ENCODE measurements around the gene PPDPF. TPM values are rescaled to one million over a fixed set of nuclear protein-coding genes. Genes with fewer than 3 reads are reported as not detected.

The PPDPF gene
- total and polyA plus RNA-seq, 2 of the 8 experiments (the other 6 are each of a cell fraction or from before 2014, with no cell fraction given): 30.5 to 138 TPM

GRCh38 chr20:63475209-63475608 lies 45.4 kb upstream of the PPDPF start:
- Histone ChIP-seq H3K56ac (replicated peaks; ENCODE audit: insufficient read length, low read depth, low read length) (no peak overlapping the region), H2AK5ac (ENCODE audit: low read depth, low read length) (no peak overlapping the region), H3K79me1 (ENCODE audit: low read depth, low read length) (peaks cover under 1% of the 10 kb centered on the region; the same call in 1 of the 2 replicates), H3K9ac (replicated peaks in 1 of 4; ENCODE audit: extremely low read depth in 1 of 4, low read depth in 3 of 4, low read length in 3 of 4) (no peak overlapping the region), H2BK15ac (ENCODE audit: low read length) (no peak overlapping the region), H2BK20ac (ENCODE audit: low read length) (no peak overlapping the region), H3K23ac (ENCODE audit: insufficient read length) (no peak overlapping the region), H3K9me3 (ENCODE audit: insufficient read depth in 2 of 2, low read depth in 1 of 2, low read length in 1 of 2) (no peaks in the 10 kb centered on the region), H3K4me2 (ENCODE audit: insufficient read depth in 1 of 2, low read depth in 2 of 2, low read length in 2 of 2) (no peak overlapping the region), H4K5ac (ENCODE audit: insufficient read length, low read depth, low read length) (no peak overlapping the region), H3K14ac (ENCODE audit: insufficient read length) (no peak overlapping the region), H3K27ac (ENCODE audit: low read depth, low read length) (no peak overlapping the region), H2AFZ (ENCODE audit: low read length) (no peak overlapping the region), H3K4me3 (ENCODE audit: extremely low read depth in 1 of 4, insufficient read depth in 2 of 4, low read depth in 3 of 4, low read length in 4 of 4) (no peak overlapping the region), H3K4me1 (replicated peaks in 1 of 4; ENCODE audit: control insufficient read depth in 3 of 4, insufficient read depth in 4 of 4, low read length in 3 of 4) (peaks cover 0 to 21% (median 8%) of the 10 kb centered on the region in 4 experiments; a peak in 6 of 7 replicates), H2BK120ac (replicated peaks; ENCODE audit: low read depth, low read length) (no peak overlapping the region), H3K79me2 (ENCODE audit: control insufficient read depth in 1 of 2, insufficient read depth in 2 of 2, low read length in 2 of 2) (peaks cover 3 to 10% of the 10 kb centered on the region in 2 experiments; a peak in 3 of 4 replicates), H3K36me3 (ENCODE audit: control insufficient read depth in 2 of 4, insufficient read depth in 4 of 4, low read length in 3 of 4) (no peaks in the 10 kb centered on the region), H3K27me3 (replicated peaks in 1 of 4; ENCODE audit: control insufficient read depth in 3 of 4, extremely low read depth in 1 of 4, insufficient read depth in 3 of 4, low read length in 3 of 4) (peaks cover 0 to 16% (median 5%) of the 10 kb centered on the region in 4 experiments; a peak in 4 of 7 replicates), H3K18ac (ENCODE audit: extremely low read depth, low read length) (no peak overlapping the region), H2BK12ac (ENCODE audit: low read depth, low read length) (no peak overlapping the region), H4K20me1 (replicated peaks in 1 of 2; ENCODE audit: control insufficient read depth in 1 of 2, insufficient read depth in 2 of 2, low read length in 2 of 2) (no peaks in the 10 kb centered on the region), H3K23me2 (ENCODE audit: low read depth, low read length) (peaks cover 6% of the 10 kb centered on the region; the same call in 1 of the 2 replicates), H4K91ac (replicated peaks; ENCODE audit: insufficient read length, low read length) (no peak overlapping the region), H2BK5ac (ENCODE audit: low read depth, low read length) (no peak overlapping the region), H4K8ac (ENCODE audit: extremely low read depth, insufficient read depth, low read length) (no peak overlapping the region; the same call in 1 of the 2 replicates), H3K4ac (replicated peaks; ENCODE audit: insufficient read length, low read depth, low read length) (no peak overlapping the region)
- ChIA-PET CTCF (ENCODE audit: partially characterized antibody) (interaction anchor here (0.7 to 2.0 kb wide), 4 partner anchors 9 to 252 kb away, joined by 3 to 9 read pairs (median 4); no protein-coding TSS in a partner anchor), POLR2A (ENCODE audit: partially characterized antibody) (interaction anchor here (1.4 to 1.8 kb wide), 2 partner anchors 10 to 12 kb away, joined by 4 to 10 read pairs; no protein-coding TSS in a partner anchor)
- 35% methylated on average over 16 of the region's 16 CpGs; no CpG with 5 or more reads in 1 of the 2 experiments for WGBS, 2 experiments (ENCODE audit: extremely low coverage in 1 of 2, insufficient coverage in 1 of 2, insufficient read length in 1 of 2, insufficient replicate concordance in 2 of 2, low coverage in 1 of 2, low lambda C conversion rate in 2 of 2, missing lambda C conversion rate in 1 of 2)
- DNase-seq (ENCODE audit: low read depth in 1 of 2, low spot score in 2 of 2): no peak
- FAIRE-seq: peak; percentile 65
- no peak for TF ChIP-seq POLR2AphosphoS5 (IDR thresholded peaks at IDR 0.05; ENCODE audit: low read depth, low read length)
- peak in 1 of 2 experiments; percentile 89; a peak in 2 of 4 replicates for TF ChIP-seq SIN3A (conservative IDR thresholded peaks at IDR 0.05 in 1 of 2, IDR thresholded peaks at IDR 0.05 in 1 of 2; ENCODE audit: low read depth in 1 of 2, low read length in 2 of 2)
- TF ChIP-seq CHD1 (IDR thresholded peaks at IDR 0.05; ENCODE audit: low read depth, low read length): no peak
- TF ChIP-seq E2F6 (IDR thresholded peaks at IDR 0.05): no peak
- 0 out of 2 replicates have a peak, but pooled peaks have one; percentile 20 for TF ChIP-seq JUND (IDR thresholded peaks at IDR 0.05; ENCODE audit: low read length)
- peak; percentile 57 for TF ChIP-seq MAX (IDR thresholded peaks at IDR 0.05)
- no peak for TF ChIP-seq SP2 (IDR thresholded peaks at IDR 0.05; ENCODE audit: low read length)
- no peak for TF ChIP-seq FOSL1 (IDR thresholded peaks at IDR 0.05; ENCODE audit: insufficient read depth, low read depth, low read length)
- 0 out of 4 replicates have a peak, but pooled peaks of 1 of the 2 experiments have one; percentile 5 for TF ChIP-seq RAD21 (IDR thresholded peaks at IDR 0.05 in 1 of 2, conservative IDR thresholded peaks at IDR 0.05 in 1 of 2; ENCODE audit: low read depth in 2 of 2, low read length in 2 of 2)
- no peak for TF ChIP-seq EGR1 (IDR thresholded peaks at IDR 0.05; ENCODE audit: borderline replicate concordance, low read depth, low read length)
- TF ChIP-seq BACH1 (IDR thresholded peaks at IDR 0.05; ENCODE audit: low read length): 0 out of 2 replicates have a peak, but pooled peaks have one; percentile 27
- TF ChIP-seq POU5F1 (IDR thresholded peaks at IDR 0.05; ENCODE audit: low read depth, low read length): no peak

All from H1 (cell line).